GM23338 (cell line): Measurements from ENCODE around the gene OTOA.

Experiments used
- CTCF ChIP-seq, 2 experiments: fragments of 200-600 bp in 1 of 2; sonication (generic) in 1 of 2; conservative IDR thresholded peaks; 2 replicates each; pipeline versions ENCODE4 v1.5.1 to v1.6.1; 2016 to 2017; ENCODE audit warnings: antibody characterized with exemption in 2 of 2, low read depth in 2 of 2, mild to moderate bottlenecking in 2 of 2, moderate library complexity in 1 of 2
- POLR2AphosphoS5 ChIP-seq: IDR thresholded peaks from 2 replicates; pipeline ENCODE4 v1.6.1; 2016; ENCODE audit warnings: antibody characterized with exemption, low read depth
- REST ChIP-seq: IDR thresholded peaks from one replicate; pipeline ENCODE4 v1.6.1; 2018; ENCODE audit warnings: antibody characterized with exemption; ENCODE audit not compliant: unreplicated experiment

- TF ChIP-seq REST (no peak), CTCF (conservative IDR thresholded peaks at IDR 0.05; ENCODE audit: low read depth in 2 of 2) (no peak), POLR2AphosphoS5 (no peak)
These were observed 4.6 kb upstream of the OTOA start for GRCh38 chr16:21659124-21659523.
